HG02884 (cell line): ENCODE measurements around the gene LUZP2.
"Not testable (repeated sequence)": the region's sequence is repeated elsewhere in the genome, so short reads cannot be mapped to it uniquely, and the experiment has no call there.

Experiments
- ATAC-seq: cut with Tn5 transposase; IDR thresholded peaks from one replicate; pipeline ENCODE4 v1.9.1; 2021; ENCODE audit warnings: mild to moderate bottlenecking, moderate library complexity; ENCODE audit not compliant: unreplicated experiment

LUZP2 gene

DNA sequence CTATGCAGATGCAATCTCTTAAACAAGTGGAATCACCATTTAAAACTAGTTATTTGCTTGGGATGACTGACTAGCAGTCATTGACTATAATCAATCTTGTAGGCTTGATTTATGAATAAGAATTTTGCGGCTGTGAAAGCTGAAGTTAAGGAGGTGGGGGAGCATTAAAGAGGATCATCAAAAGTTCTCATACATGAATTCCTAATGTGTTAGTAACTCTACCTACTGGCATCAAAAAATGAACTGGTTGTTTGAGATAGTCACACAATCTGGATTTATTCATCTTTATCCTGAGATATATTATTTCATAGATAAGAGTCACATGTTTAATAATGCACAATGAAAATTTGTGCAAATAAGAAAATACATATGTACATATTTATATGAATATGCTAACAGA lies 393.6 kb downstream of the LUZP2 start:
- ATAC-seq = no peak

- ATAC-seq = not testable (repeated sequence)
Measured at GRCh38 chr11:24891845-24892492, 395.1 kb downstream of the LUZP2 start.

DNA sequence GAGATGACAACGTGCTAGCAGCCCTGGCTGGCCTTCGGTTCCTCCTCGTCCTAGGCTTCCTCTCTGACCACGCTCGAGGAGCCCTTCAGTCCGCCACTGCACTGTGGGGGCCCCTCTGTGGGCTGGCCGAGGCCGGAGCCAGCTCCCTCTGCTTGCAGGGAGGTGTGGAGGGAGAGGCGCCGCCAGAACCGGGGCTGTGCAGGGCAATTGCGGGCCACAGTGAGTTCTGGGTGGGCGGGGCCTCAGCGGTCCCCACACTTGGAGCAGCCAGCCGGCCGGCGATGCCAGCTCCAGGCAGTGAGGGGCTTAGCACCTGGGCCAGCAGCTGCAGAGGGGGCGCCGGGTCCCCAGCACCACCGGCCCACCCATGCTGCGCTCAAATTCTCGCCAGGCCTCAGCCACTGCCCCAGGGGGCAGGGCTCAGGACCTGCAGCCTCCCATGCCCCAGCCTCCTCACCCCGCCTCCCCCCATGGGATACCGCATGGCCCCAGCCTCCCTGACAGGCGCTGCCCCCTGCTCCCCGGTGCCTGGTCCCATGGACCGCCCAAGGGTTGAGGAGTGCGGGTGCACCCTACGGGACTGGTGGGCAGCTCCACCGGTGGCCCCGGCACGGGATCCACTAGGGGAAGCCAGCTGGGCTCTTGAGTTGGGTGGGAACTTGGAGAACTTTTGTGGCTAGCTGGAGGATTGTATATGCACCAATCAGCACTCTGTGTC lies 399.4 kb downstream of the LUZP2 start:
- ATAC-seq = no peak

DNA sequence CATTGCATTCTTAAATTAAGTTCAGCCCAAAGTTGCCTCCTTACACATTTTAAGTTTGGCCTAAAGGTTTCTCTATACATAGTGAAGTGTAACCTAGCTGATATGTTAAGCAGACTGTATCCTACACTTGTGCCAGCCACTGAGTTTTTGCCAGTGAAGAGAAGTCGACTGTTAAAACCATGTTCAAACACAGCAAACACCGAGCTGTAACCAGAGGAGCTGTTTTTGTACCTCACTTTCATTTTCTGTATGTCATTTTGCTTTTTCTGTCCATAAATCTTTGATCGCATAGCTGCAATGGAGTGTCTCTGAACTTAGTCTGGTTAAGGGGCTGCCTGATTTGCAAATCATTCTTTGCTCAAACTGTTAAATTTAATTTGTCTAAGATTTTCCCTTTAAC lies 403.7 kb downstream of the LUZP2 start:
- ATAC-seq = no peak

DNA sequence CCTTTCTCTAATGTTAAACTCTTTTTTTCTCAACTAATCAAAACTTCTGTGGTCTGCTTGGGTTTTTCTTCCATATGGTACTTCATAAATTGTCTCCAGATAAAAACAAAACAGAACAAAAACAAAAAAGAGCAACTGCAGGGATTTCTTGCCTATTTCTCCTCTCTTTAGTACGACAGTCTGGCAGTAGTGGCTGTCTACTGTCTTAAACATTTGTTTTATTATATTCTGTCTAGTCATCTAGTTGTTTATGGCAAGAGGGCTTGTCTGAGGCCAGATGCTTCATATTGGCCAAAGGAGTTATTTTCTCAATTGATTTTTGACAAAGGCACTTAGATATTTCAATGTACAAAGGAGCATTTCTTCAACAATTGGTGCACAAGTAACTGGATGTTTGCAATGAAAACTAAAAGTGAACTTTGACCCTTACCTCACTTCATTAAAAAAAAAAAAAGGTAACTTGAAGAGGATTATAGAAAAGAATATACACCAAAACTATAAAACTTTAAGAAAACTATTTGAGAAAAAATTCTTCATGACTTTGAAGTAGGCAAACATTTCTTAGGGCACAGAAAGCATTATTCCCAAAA lies 404.2 kb downstream of the LUZP2 start:
- ATAC-seq = no peak

GRCh38 chr11:24903555-24903954 lies 406.7 kb downstream of the LUZP2 start:
- no peak for ATAC-seq

- ATAC-seq = no peak
Measured at GRCh38 chr11:24925091-24925490, 428.2 kb downstream of the LUZP2 start.

DNA sequence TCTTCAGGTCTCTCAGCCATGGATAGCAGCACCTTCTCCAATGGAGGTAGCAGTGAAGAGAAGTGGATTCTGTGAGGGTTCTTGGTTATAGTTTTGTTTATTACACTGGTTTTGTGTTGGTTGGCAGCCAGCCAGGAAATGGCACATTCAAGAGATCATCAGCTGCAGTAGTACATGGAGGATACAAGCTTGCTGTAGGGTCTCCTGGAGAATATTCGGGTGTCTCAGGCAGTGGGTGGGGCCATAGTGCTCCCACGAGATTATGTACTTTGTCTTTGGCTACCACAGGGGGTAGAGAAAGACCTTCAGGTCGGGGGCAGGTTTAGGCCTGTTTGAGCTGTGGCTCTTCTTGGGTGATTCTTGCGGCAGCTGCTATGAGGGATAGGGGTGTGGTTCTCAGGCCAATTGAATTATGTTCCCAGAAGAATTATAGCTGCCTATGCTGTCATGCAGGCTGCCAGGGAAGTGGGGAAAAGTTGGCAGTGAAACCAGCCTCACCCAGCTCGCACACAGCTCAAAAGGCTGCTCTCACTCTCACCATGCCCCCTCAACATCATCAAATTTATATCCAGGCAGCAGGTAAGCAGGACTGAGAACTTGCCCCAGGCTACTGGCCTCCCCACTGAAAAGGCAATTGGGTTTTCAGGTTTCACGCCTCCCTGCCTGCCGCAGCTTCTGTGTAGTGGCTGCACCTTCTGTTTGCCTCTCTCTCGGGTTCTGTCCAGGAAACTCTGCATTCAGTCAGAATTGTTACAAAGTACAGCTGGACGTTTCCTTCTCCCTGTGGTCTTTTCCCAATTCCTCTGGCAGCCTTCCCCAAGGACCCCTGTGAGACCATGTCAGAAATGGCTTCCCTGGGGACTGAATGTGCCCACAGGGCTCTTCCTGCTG lies 435.5 kb downstream of the LUZP2 start:
- ATAC-seq = no peak

- no peak for ATAC-seq
Measured at GRCh38 chr11:24934733-24935439, 438.0 kb downstream of the LUZP2 start.

DNA sequence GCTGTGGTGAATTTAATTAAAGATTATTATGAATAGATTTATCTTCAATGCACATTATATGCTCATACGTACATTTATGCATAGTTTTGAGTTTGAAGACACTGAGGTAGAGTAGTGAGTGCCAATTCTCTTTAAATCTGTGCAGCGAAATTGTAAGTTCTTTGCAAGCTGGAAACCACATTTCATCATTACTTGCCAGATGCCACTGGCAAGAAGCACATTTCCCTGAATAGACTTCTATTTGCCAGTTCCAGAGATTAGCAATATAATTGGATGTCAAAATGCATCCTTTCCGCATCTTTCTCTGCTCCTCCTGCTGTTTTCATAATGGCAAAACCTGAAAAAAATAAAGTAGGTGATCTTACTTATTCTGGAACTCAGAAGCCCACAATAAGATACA lies 448.0 kb downstream of the LUZP2 start:
- no peak for ATAC-seq

- ATAC-seq = no peak
Measured at GRCh38 chr11:24949406-24949805, 452.6 kb downstream of the LUZP2 start.

GRCh38 chr11:24963852-24964251 lies 467.0 kb downstream of the LUZP2 start:
- no peak for ATAC-seq

GRCh38 chr11:24965748-24966147 lies 468.9 kb downstream of the LUZP2 start:
- ATAC-seq = no peak

- ATAC-seq = not testable (repeated sequence)
Measured at GRCh38 chr11:24993903-24994302, 497.1 kb downstream of the LUZP2 start.

GRCh38 chr11:24999929-25000328 lies 503.1 kb downstream of the LUZP2 start:
- ATAC-seq = not testable (repeated sequence)

GRCh38 chr11:25037431-25037830 lies 540.6 kb downstream of the LUZP2 start:
- no peak for ATAC-seq

GRCh38 chr11:25038131-25038530 lies 541.3 kb downstream of the LUZP2 start:
- no peak for ATAC-seq

- no peak for ATAC-seq
Measured at GRCh38 chr11:25039165-25039564, 542.3 kb downstream of the LUZP2 start.

- no peak for ATAC-seq
Measured at GRCh38 chr11:25048632-25049031, 551.8 kb downstream of the LUZP2 start.

DNA sequence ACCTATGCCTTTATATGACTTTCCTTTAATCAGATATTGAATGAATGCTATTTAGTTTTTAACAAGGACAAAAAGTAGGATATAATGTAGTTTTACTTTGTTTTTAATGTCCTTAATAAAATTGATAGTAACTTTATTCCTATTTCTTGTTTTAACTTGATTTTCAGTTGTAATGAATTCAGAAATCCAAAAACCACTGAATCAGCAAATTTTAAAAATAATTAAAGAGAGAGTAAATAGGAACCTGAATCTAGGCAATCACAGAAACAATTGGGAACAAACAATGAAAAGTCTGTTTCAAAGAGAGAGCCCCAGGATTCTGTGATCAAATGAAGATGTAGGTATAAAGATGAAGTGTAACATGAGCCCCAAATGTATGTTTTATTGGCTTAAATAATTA lies 556.0 kb downstream of the LUZP2 start:
- no peak for ATAC-seq

GRCh38 chr11:25057861-25058260 lies 561.0 kb downstream of the LUZP2 start:
- ATAC-seq = no peak
